Pancreas (tissue), 10 donors: ENCODE measurements around the gene NFIA. TPM values are rescaled to one million over a fixed set of nuclear protein-coding genes. Genes with fewer than 3 reads are reported as not detected.

Experiments
- ATAC-seq, 4 donors: fragments of 200-7000 bp; cut with Tn5 transposase; one replicate each; pipeline versions ENCODE4 v1.8.0 to v1.9.1; 2020; ENCODE audit warnings: mild to moderate bottlenecking in 4 of 4, moderate library complexity in 4 of 4
- DNase-seq, 6 donors: peaks; one replicate each; pipeline ENCODE4 v3.0.0-alpha.2; 2020
- FAIRE-seq: peaks from 2 replicates; lab custom pipeline; 2012; peaks lifted over from hg19 to GRCh38; lab: Jason Lieb, UNC
- H3K27ac ChIP-seq, 4 donors: fragments of 200-600 bp; sonication (generic); 1 replicate in 3 of 4; 2 replicates in 1 of 4; pipeline versions ENCODE4 v1.5.0 to v1.8.0; 2020
- H3K27me3 ChIP-seq, 4 donors: fragments of 200-600 bp; one replicate each; pipeline ENCODE4 v1.8.0; 2021
- H3K36me3 ChIP-seq, 3 donors: fragments of 200-600 bp; sonication (generic) in 1 of 3; one replicate each; pipeline versions ENCODE4 v1.5.0 to v1.8.0; 2020 to 2021
- H3K4me1 ChIP-seq, 3 donors: fragments of 200-600 bp; one replicate each; pipeline ENCODE4 v1.8.0; 2021
- H3K4me3 ChIP-seq, 4 donors: fragments of 200-600 bp; sonication (generic) in 2 of 4; one replicate each; pipeline versions ENCODE4 v1.5.0 to v1.8.0; 2020 to 2021
- H3K9me3 ChIP-seq, 4 donors: fragments of 200-600 bp; one replicate each; pipeline ENCODE4 v1.8.0; 2021
- WGBS, 2 donors: extraction: QIAGEN DNeasy Blood & Tissue Kit; methylation state at CpG; one replicate each; pipeline ENCODE4 v1.1.7; 2013; 5-methylcytosine and 5-hydroxymethylcytosine counted together
- intact Hi-C, 3 donors: fragments of 100-400 bp; cut with DNase I; formaldehyde crosslinking; loops; one replicate each; pipeline versions ENCODE4 v1.11.1 to v1.14.2; 2022
- polyA plus RNA-seq, 2 donors: library from polyadenylated mRNA; stranded (reverse); fragments of 200-250 nt; gene quantifications; one replicate each; pipeline ENCODE4 v1.2.3, GENCODE V29; 2013
- total RNA-seq, 6 donors: library from RNA; stranded (reverse); fragmentation: NEBNext Ultra II Directional in 4 of 6; extraction: Animal tissue kit (Norgen Biotek cat#: 25700) in 4 of 6; gene quantifications; one replicate each; pipeline versions ENCODE4 v1.2.1 to v1.2.4, GENCODE V29; 2021 to 2023
- TF ChIP-seq, protein P1 (sequence below), 4 donors: fragments of 200-600 bp; sonication (generic) in 3 of 4; IDR thresholded peaks; one replicate each; pipeline versions ENCODE4 v1.5.0 to v1.8.0; 2021; ENCODE audit warnings: antibody characterized with exemption in 4 of 4
- donor health status: healthy with polysubstance abuse.
- donor health status: DM: no; HTN: no; CAD: no; lungs with moderate emphysema.
- donor health status: DM: no; HTN: no; CAD: no.
- donor health status: control.
- donor health status: control.
- donor health status: Bipolar disorder and iron deficiency.
- donor health status: DM: yes; HTN: yes; CAD: no.
- donor health status: DM: no; HTN: no; CAD: no.
- donor health status: DM: no; HTN: no; CAD: no.
- donor health status: DM: yes; HTN: yes; CAD: no.

Gene NFIA
- total and polyA plus RNA-seq, 8 donors = 4.9 to 48.1 (median 30.2) TPM

DNA sequence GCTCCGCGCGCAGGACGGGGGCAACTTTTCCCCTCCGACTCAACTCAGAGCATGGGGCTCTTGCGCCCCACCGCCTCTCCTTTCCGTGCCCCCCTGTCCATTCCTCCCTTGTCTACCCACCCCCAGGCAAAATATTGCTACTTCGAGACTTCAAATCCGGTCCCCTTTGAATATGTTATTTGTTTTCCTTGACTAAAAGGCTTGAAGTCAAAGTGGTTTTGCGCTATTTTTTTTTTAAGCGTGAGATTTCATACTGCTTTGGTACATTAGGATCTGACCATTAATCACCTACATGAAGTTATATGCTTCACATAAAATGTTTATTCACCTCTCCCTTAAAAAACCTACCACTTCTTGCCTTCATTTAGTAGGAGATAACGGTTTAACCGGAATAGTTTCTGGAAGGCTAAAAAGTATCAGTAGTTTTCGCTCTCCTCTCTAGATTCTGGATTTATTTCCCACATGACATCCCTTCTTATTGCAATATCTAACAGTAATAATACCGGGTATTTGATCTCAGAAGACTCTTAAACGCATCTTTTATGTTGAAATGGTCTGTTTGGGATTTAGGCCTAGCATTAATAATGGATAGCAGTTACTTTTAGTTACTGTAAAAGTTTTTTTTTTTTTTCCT, 1.6 kb downstream of the NFIA start:
- Histone ChIP-seq H3K36me3 (peaks cover 0 to 6% (median 0%) of the 10 kb centered on the region in 3 donors), H3K27me3 (no peaks in the 10 kb centered on the region), H3K27ac (peak overlapping the region; percentile 76 to 92 (median 89)), H3K9me3 (no peaks in the 10 kb centered on the region), H3K4me1 (peaks cover 20 to 48% (median 47%) of the 10 kb centered on the region in 3 donors), H3K4me3 (peak overlapping the region; percentile 56 to 97 (median 84))
- DNase-seq = no peak
- TF ChIP-seq, protein P1, sequence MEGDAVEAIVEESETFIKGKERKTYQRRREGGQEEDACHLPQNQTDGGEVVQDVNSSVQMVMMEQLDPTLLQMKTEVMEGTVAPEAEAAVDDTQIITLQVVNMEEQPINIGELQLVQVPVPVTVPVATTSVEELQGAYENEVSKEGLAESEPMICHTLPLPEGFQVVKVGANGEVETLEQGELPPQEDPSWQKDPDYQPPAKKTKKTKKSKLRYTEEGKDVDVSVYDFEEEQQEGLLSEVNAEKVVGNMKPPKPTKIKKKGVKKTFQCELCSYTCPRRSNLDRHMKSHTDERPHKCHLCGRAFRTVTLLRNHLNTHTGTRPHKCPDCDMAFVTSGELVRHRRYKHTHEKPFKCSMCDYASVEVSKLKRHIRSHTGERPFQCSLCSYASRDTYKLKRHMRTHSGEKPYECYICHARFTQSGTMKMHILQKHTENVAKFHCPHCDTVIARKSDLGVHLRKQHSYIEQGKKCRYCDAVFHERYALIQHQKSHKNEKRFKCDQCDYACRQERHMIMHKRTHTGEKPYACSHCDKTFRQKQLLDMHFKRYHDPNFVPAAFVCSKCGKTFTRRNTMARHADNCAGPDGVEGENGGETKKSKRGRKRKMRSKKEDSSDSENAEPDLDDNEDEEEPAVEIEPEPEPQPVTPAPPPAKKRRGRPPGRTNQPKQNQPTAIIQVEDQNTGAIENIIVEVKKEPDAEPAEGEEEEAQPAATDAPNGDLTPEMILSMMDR (IDR thresholded peaks at IDR 0.05) = no peak
- no peak for FAIRE-seq
- 3 to 4% methylated on average over 10 to 17 of the region's 17 CpGs for WGBS, 2 donors
- intact Hi-C loops = no loop called here
- no peak for ATAC-seq

DNA sequence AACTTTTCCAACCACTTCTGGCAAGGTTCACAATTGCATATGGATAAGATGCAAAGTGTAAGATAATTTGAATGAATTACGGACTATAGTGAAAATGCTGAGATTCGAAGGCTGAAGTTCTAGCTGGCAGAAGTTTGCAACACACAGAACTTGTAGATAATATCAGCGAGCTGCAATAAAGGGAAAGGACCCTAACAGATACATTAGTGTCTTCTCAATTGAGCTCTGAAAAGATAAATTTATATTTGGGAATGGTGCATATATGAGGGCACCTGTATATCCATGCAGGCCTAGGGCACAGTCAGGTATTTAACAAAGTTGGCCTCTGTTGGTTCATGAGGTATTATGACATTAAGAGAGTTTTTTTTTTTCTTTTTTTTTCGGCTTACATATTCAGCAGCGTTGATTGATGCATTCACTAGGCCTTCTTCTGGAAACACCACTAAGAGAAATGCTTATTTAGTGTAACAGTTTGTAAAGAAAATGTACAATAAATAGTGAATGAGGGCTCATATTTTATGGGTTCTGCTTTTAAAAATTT, 2.2 kb downstream of the NFIA start:
- peaks cover 20 to 48% (median 47%) of the 10 kb centered on the region in 3 donors for H3K4me1 ChIP-seq
- peak overlapping the region in 3 of 4 donors; percentile 30 to 92 (median 92) for H3K27ac ChIP-seq

DNA sequence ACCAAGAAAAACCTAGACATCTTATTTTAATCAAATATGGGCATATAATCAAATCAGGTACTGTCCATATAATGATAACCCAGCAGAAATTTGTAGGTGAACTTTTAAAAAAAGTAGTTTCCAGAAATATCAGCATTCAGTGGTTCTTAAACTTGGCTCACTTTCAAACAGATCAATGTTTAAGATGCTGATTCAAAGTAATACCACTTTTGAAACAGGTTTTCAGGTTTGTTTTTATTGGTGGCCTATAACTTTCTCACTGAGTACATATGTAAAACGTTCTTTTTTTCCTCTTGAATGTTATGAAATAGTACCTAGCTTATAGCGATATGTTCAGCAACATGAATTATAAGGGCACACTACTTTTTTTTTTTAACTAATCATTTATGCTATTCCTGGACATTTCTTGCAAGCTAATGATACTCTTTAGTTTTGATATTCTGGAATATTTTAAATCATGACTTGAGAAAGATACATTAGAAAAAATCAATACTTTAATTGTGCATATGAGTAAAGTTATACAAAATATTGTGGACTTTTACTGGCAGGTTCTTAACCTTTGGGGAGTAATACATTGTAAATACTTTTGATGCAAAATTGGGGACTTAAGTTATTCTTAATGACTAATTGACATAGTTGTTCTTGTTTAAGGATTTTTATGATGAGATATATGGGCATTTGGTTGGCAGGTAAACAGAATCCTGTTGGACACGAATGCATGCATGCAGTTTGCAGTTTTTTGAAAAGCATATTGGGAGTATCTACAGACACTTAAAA, 3.0 kb downstream of the NFIA start:
- Histone ChIP-seq H3K27me3 (no peaks in the 10 kb centered on the region), H3K4me1 (peaks cover 17 to 48% (median 48%) of the 10 kb centered on the region in 3 donors), H3K4me3 (peak overlapping the region in 1 of 4 donors; percentile 97), H3K9me3 (no peaks in the 10 kb centered on the region), H3K36me3 (peaks cover 0 to 6% (median 0%) of the 10 kb centered on the region in 3 donors), H3K27ac (peak overlapping the region in 2 of 4 donors; percentile 92)
- ATAC-seq (no peak), FAIRE-seq (peak; percentile 51), DNase-seq (no peak)
- TF ChIP-seq, protein P1 (IDR thresholded peaks at IDR 0.05) = no peak
- WGBS, 2 donors = 13 to 14% methylated on average over 3 of the region's 3 CpGs
- intact Hi-C loops = no loop called here

More for the DNA sequence above, 2.2 kb downstream of the NFIA start:
- Histone ChIP-seq H3K4me3 (peak overlapping the region in 3 of 4 donors; percentile 56 to 97 (median 89)), H3K36me3 (peaks cover 0 to 6% (median 0%) of the 10 kb centered on the region in 3 donors), H3K27me3 (no peaks in the 10 kb centered on the region), H3K9me3 (no peaks in the 10 kb centered on the region)
- 11 to 12% methylated on average over 5 of the region's 5 CpGs for WGBS, 2 donors
- TF ChIP-seq, protein P1 (IDR thresholded peaks at IDR 0.05) = no peak
- no peak for DNase-seq
- ATAC-seq = no peak
- intact Hi-C loops = no loop called here
- no peak for FAIRE-seq

DNA sequence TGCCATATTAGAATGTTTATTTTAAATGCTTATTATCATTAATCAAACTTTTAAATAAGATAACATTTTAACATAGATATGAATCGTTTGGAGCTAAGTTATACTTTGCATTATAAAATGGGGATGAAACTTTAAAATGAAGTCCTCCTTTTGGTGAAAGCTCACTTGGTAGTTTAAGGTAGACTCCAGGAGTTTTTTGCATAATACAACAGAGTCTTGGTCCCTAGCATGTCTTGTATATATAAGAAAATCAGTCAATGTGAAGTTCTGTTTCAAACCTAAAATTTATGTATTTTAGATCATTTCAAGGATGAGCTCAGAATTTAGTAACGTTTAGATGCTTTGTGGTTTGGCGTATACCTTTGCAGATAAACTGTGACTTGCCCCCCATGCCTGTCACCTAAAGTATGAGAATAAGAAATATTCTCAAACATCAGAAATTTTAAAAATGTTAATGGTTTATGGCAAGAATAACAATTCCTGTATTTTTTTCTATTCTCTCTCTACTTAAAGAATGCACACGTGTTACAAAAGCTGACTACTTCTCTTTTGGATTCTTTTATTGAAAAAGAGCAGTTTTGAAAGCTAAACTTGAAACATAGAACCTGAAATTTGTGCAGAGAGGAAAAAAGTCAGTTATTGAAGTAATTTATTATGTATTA, 3.8 kb downstream of the NFIA start:
- no peak for ATAC-seq
- H3K27ac ChIP-seq = peak overlapping the region in 2 of 4 donors; percentile 92
- no peaks in the 10 kb centered on the region for H3K27me3 ChIP-seq
- H3K4me3 ChIP-seq = no peak overlapping the region
- DNase-seq = no peak
- TF ChIP-seq, protein P1 (IDR thresholded peaks at IDR 0.05) = no peak
- FAIRE-seq = no peak
- WGBS, 2 donors = 26 to 29% methylated on average over 4 of the region's 4 CpGs
- intact Hi-C loops = no loop called here
- H3K9me3 ChIP-seq = no peaks in the 10 kb centered on the region
- H3K36me3 ChIP-seq = peaks cover 0 to 6% (median 0%) of the 10 kb centered on the region in 3 donors
- H3K4me1 ChIP-seq = peaks cover 17 to 49% (median 47%) of the 10 kb centered on the region in 3 donors
